Measurements from ENCODE around the gene EI24. TPM values are rescaled to one million over a fixed set of nuclear protein-coding genes. Genes with fewer than 3 reads are reported as not detected.

The EI24 gene
- total RNA-seq, 1 experiment from 2014 or later, result 193 TPM

GRCh38 chr11:125621995-125622394 is 52.7 kb downstream of the EI24 start:
- Histone ChIP-seq H3K9me3 (ENCODE audit: control insufficient read depth, insufficient read depth, low read depth, low read length) (no peaks in the 10 kb centered on the region), H3K4me3 (ENCODE audit: low read depth in 2 of 2, low read length in 2 of 2) (no peak overlapping the region), H3K36me3 (ENCODE audit: control insufficient read depth, insufficient read depth, low read length) (peaks cover 44% of the 10 kb centered on the region), H3K4me1 (ENCODE audit: control insufficient read depth, insufficient read depth, low read length) (peaks cover 22% of the 10 kb centered on the region), H3K27ac (ENCODE audit: low read length) (no peak overlapping the region), H3K27me3 (ENCODE audit: control insufficient read depth, insufficient read depth, low read length) (no peaks in the 10 kb centered on the region)
- no peak for DNase-seq (ENCODE audit: low read depth, low spot score)
- BruUV-seq (replicated peaks), result no TSS peak
- in situ Hi-C loops (cut with HindIII; ENCODE audit: low pct_unique_long_range_greater_than_20kb, low sequenced_read_pairs) (no loop called here), intact Hi-C loops (cut with micrococcal nuclease; ENCODE audit: unreplicated experiment) (no loop called here)
- CTCF ChIA-PET, result no interaction called here
- ATAC-seq, result no peak
- POLR2A ChIA-PET, result no interaction called here
- TF ChIP-seq, protein P1, sequence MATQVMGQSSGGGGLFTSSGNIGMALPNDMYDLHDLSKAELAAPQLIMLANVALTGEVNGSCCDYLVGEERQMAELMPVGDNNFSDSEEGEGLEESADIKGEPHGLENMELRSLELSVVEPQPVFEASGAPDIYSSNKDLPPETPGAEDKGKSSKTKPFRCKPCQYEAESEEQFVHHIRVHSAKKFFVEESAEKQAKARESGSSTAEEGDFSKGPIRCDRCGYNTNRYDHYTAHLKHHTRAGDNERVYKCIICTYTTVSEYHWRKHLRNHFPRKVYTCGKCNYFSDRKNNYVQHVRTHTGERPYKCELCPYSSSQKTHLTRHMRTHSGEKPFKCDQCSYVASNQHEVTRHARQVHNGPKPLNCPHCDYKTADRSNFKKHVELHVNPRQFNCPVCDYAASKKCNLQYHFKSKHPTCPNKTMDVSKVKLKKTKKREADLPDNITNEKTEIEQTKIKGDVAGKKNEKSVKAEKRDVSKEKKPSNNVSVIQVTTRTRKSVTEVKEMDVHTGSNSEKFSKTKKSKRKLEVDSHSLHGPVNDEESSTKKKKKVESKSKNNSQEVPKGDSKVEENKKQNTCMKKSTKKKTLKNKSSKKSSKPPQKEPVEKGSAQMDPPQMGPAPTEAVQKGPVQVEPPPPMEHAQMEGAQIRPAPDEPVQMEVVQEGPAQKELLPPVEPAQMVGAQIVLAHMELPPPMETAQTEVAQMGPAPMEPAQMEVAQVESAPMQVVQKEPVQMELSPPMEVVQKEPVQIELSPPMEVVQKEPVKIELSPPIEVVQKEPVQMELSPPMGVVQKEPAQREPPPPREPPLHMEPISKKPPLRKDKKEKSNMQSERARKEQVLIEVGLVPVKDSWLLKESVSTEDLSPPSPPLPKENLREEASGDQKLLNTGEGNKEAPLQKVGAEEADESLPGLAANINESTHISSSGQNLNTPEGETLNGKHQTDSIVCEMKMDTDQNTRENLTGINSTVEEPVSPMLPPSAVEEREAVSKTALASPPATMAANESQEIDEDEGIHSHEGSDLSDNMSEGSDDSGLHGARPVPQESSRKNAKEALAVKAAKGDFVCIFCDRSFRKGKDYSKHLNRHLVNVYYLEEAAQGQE (IDR thresholded peaks at IDR 0.05; ENCODE audit: insufficient read depth in 1 of 2, low read depth in 2 of 2, low read length in 1 of 2), result no peak
- TF ChIP-seq TCF7L2 (IDR thresholded peaks at IDR 0.05; ENCODE audit: low read depth, low read length) (no peak), POLR2AphosphoS5 (IDR thresholded peaks at IDR 0.05; ENCODE audit: low read depth, low read length) (no peak), SIN3A (IDR thresholded peaks at IDR 0.05; ENCODE audit: borderline replicate concordance, insufficient read depth, low read depth, low read length) (no peak), CTCF (IDR thresholded peaks at IDR 0.05) (no peak)

DNA sequence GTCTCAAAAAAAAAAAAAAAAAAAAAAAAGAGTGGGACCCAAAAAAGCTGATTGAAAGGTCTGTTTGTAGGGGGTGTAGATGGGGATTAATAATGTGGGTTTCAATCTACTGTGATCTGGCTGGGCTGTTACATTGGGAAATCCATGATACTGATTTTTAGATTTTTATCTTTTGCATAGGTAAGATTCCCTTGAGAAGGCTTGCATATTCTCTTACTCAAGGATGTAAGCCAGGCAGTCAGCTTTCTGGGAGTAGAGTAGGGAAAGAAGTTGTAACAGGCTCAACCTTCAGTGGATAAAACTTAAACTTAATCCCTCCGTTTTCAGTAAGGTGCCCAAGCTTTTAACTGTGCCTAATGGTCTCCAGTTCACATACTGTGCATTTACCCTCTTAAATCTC is 53.8 kb downstream of the EI24 start:
- POLR2A ChIA-PET, result no interaction called here
- 0 out of 2 replicates have a peak overlapping the region, but pooled peaks have one; percentile 29 for H3K27ac ChIP-seq (ENCODE audit: low read length)
- TF ChIP-seq POLR2AphosphoS5 (IDR thresholded peaks at IDR 0.05; ENCODE audit: low read depth, low read length), result 0 out of 2 replicates have a peak, but pooled peaks have one; percentile 51
- no peak for TF ChIP-seq CTCF (IDR thresholded peaks at IDR 0.05)
- no peak for TF ChIP-seq SIN3A (IDR thresholded peaks at IDR 0.05; ENCODE audit: borderline replicate concordance, insufficient read depth, low read depth, low read length)
- TF ChIP-seq TCF7L2 (IDR thresholded peaks at IDR 0.05; ENCODE audit: low read depth, low read length), result no peak
- TF ChIP-seq, protein P1 (IDR thresholded peaks at IDR 0.05; ENCODE audit: insufficient read depth in 1 of 2, low read depth in 2 of 2, low read length in 1 of 2), result no peak

More for the DNA sequence above, 53.8 kb downstream of the EI24 start:
- Histone ChIP-seq H3K4me1 (ENCODE audit: control insufficient read depth, insufficient read depth, low read length) (peaks cover 29% of the 10 kb centered on the region), H3K4me3 (ENCODE audit: low read depth in 2 of 2, low read length in 2 of 2) (no peak overlapping the region), H3K27me3 (ENCODE audit: control insufficient read depth, insufficient read depth, low read length) (no peaks in the 10 kb centered on the region), H3K36me3 (ENCODE audit: control insufficient read depth, insufficient read depth, low read length) (peaks cover 43% of the 10 kb centered on the region), H3K9me3 (ENCODE audit: control insufficient read depth, insufficient read depth, low read depth, low read length) (no peaks in the 10 kb centered on the region)
- ATAC-seq, result no peak
- no TSS peak for BruUV-seq (replicated peaks)
- intact Hi-C loops (cut with micrococcal nuclease; ENCODE audit: unreplicated experiment), result no loop called here
- CTCF ChIA-PET, result interaction anchor here (0.6 to 0.7 kb wide), 2 partner anchors 194 to 378 kb away, joined by 3 to 10 read pairs; no protein-coding TSS in a partner anchor
- in situ Hi-C loops (cut with HindIII; ENCODE audit: low pct_unique_long_range_greater_than_20kb, low sequenced_read_pairs), result no loop called here
- DNase-seq (ENCODE audit: low read depth, low spot score), result no peak
